HG03571 (cell line): Measurements from ENCODE around the gene FBXO10.
"Not testable (repeated sequence)": the region's sequence is repeated elsewhere in the genome, so short reads cannot be mapped to it uniquely, and the experiment has no call there.

ENCODE experiments used
- ATAC-seq: cut with Tn5 transposase; IDR thresholded peaks from one replicate; pipeline ENCODE4 v1.9.1; 2021; ENCODE audit not compliant: unreplicated experiment

The FBXO10 gene

GRCh38 chr9:37485389-37486255 is 90.6 kb downstream of the FBXO10 start, which contains the start of gene POLR1E:
Gene POLR1E, plus strand, starts transcription at chr9:37485948. Its CDS starts 100 bp downstream, at chr9:37486048.
- ATAC-seq: peak; percentile 95

- no peak for ATAC-seq
Observed at GRCh38 chr9:37480759-37481158, 95.4 kb downstream of the FBXO10 start.

- not testable (repeated sequence) for ATAC-seq
Observed at GRCh38 chr9:37477987-37478619, 98.1 kb downstream of the FBXO10 start.

GRCh38 chr9:37477443-37477842 is 98.7 kb downstream of the FBXO10 start:
- not testable (repeated sequence) for ATAC-seq

GRCh38 chr9:37476930-37477329 is 99.2 kb downstream of the FBXO10 start:
- ATAC-seq: no peak

- ATAC-seq: no peak
Observed at GRCh38 chr9:37474438-37474837, 101.7 kb downstream of the FBXO10 start.

- not testable (repeated sequence) for ATAC-seq
Observed at GRCh38 chr9:37473982-37474381, 102.2 kb downstream of the FBXO10 start.

GRCh38 chr9:37471942-37472684 is 104.1 kb downstream of the FBXO10 start:
- ATAC-seq: no peak

- no peak for ATAC-seq
Observed at GRCh38 chr9:37468620-37469019, 107.6 kb downstream of the FBXO10 start.

- not testable (repeated sequence) for ATAC-seq
Observed at GRCh38 chr9:37467530-37467929, 108.7 kb downstream of the FBXO10 start.

- peak; percentile 12 for ATAC-seq
Observed at GRCh38 chr9:37466037-37466709, 110.0 kb downstream of the FBXO10 start.

GRCh38 chr9:37465249-37466036 is 110.7 kb downstream of the FBXO10 start, which contains the start of gene ZBTB5:
Gene ZBTB5, minus strand, starts transcription at chr9:37465450. Its CDS starts 22,899 bp downstream, at chr9:37442551.
- ATAC-seq: peak; percentile 79

GRCh38 chr9:37464426-37465248 is 111.5 kb downstream of the FBXO10 start:
- peak; percentile 19 for ATAC-seq

- ATAC-seq: no peak
Observed at GRCh38 chr9:37464006-37464405, 112.2 kb downstream of the FBXO10 start.
